ENCODE data around the gene OCEL1.
"Not testable (repeated sequence)": the region's sequence is repeated elsewhere in the genome, so short reads cannot be mapped to it uniquely, and the experiment has no call there.

OCEL1 gene

GRCh38 chr19:17226002-17226933 lies at the start of gene OCEL1:
Gene OCEL1, plus strand, starts transcription at chr19:17226226. Its CDS starts 22 bp downstream, at chr19:17226248.
- peak; percentile 82 for DNase-seq

- DNase-seq, result no peak
These were observed 47.7 kb upstream of the OCEL1 start for GRCh38 chr19:17178291-17178690.

GRCh38 chr19:17180997-17181702 lies 44.9 kb upstream of the OCEL1 start:
- DNase-seq, result no peak

GRCh38 chr19:17183271-17183761 lies 42.7 kb upstream of the OCEL1 start:
- DNase-seq, result no peak

- DNase-seq, result no peak
These were observed 42.1 kb upstream of the OCEL1 start for GRCh38 chr19:17183858-17184321.

- no peak for DNase-seq
These were observed 41.6 kb upstream of the OCEL1 start for GRCh38 chr19:17184371-17184841.

GRCh38 chr19:17185590-17185989 lies 40.4 kb upstream of the OCEL1 start:
- no peak for DNase-seq

- DNase-seq, result not testable (repeated sequence)
These were observed 34.3 kb upstream of the OCEL1 start for GRCh38 chr19:17191736-17192135.

GRCh38 chr19:17192751-17193150 lies 33.3 kb upstream of the OCEL1 start:
- no peak for DNase-seq

GRCh38 chr19:17194608-17195007 lies 31.4 kb upstream of the OCEL1 start:
- DNase-seq, result no peak

GRCh38 chr19:17195106-17195505 lies 30.9 kb upstream of the OCEL1 start:
- DNase-seq, result no peak

GRCh38 chr19:17196610-17197009 lies 29.4 kb upstream of the OCEL1 start:
- no peak for DNase-seq

- no peak for DNase-seq
These were observed 28.4 kb upstream of the OCEL1 start for GRCh38 chr19:17197666-17198065.

GRCh38 chr19:17200408-17201079 lies 25.5 kb upstream of the OCEL1 start:
- DNase-seq, result no peak

- no peak for DNase-seq
These were observed 23.8 kb upstream of the OCEL1 start for GRCh38 chr19:17202249-17202648.

- DNase-seq, result no peak
These were observed 23.3 kb upstream of the OCEL1 start for GRCh38 chr19:17202713-17203112.

- DNase-seq, result no peak
These were observed 20.5 kb upstream of the OCEL1 start for GRCh38 chr19:17205237-17206140.

GRCh38 chr19:17206736-17207581 lies 19.1 kb upstream of the OCEL1 start:
- no peak for DNase-seq

- DNase-seq, result no peak
These were observed 16.6 kb upstream of the OCEL1 start for GRCh38 chr19:17209126-17210036.

- DNase-seq, result no peak
These were observed 15.7 kb upstream of the OCEL1 start for GRCh38 chr19:17210296-17210695.
